NCI-H446 (cell line): ENCODE measurements around the gene BPIFB2.
"Not testable (repeated sequence)": the region's sequence is repeated elsewhere in the genome, so short reads cannot be mapped to it uniquely, and the experiment has no call there.

Source experiments
- DNase-seq, 2 experiments: peaks; one replicate each; lab custom pipeline; 2025; lab: John Stamatoyannopoulos, UW

The BPIFB2 gene

DNA sequence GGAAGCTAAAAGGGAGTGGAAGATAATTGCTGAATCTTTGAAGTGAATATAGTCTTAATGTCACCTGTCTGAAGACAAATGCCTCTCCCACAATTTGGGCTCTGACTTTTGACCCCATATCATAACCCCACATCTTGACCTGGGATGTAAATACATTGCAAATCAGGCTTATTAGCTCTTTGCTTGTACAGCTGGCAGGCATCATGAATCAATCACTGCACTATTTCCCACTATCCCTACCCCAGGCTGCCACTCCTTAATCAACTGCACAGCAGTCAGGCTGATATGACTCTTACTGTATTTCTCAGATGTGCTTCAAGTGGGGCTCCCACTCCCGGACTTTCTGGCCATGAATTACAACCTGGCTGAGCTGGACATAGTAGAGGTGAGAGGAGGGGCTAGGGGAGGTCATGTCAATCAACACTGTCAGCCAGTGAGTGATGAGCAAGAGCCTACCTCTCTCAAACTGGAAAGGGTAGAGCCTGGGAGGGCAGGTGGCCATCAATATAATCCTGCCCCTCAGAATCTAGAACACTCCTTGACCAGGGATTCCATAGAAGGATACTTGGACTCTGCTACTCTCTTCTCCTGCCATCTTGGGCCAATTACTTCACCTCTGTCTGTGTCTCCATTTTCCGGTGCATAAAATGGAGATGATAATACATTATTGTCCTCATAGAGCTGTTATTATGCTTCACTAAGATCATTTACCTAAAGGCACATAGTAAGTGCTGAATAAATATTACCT lies 35.7 kb downstream of the BPIFB2 start:
- DNase-seq: no peak

DNA sequence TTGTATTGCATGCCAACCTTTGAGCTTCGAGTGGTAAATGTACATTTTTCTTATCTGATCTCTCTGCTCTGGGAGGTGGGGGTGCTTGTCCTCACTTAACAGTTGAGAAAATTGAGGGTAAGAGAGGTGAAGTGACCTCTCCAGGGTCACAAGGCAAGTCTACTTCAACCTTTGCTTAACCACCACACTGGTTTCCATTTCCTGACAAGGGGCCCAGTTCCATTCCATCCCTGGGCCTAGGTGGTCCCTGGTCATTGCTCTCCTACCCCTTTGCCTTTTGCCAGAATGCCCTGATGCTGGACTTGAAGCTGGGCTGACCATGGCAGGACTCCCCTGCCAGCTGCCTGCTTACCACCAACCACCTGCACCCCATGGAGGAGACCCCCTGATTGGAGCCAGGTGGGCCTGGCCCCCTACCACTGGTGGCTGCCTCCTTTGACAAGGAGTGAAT lies 36.3 kb downstream of the BPIFB2 start:
- DNase-seq: no peak

DNA sequence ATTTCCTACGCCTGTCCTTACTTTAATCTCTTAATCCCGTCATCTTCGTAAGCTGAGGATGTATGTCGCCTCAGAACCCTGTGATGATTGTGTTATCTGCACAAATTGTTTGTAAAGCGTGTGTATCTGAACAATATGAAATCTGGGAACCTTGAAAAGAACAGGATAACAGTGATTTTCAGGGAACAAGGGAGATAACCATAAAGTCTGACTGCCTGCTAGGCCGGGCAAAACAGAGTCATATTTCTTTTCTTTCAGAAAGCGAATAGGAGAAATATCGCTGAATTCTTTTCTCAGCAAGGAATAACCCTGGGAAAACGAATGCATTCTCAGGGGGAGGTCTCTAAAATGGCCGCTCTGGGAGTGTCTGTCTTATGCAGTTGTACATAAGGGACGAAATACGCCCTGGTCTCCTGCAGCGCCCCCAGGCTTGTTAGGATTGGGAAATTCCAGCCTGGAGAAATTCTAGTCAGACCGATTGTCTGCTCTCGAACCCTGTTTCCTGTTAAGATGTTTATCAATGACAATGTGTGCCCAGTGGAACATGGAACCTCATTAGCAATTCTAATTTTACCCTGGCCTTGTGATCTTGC lies 37.7 kb downstream of the BPIFB2 start:
- DNase-seq: not testable (repeated sequence)

DNA sequence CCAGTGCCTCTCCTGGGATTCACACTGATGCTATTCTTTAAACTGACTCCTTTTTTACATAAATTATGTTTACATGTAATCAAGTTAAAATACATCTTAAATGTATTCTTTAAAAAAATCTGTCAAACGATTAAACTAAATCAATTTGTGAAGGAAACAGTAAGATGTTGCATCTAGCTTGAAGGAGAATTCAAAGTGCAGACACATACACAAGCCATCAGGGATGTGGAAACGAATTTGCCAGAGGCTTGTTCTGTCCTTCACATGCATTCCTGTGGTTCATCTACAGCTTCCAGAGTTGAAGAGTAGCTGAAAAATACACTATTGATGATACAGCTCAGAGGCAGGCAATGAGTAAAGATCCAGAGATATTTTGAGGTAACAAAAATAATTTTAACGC lies 38.9 kb downstream of the BPIFB2 start:
- no peak for DNase-seq

DNA sequence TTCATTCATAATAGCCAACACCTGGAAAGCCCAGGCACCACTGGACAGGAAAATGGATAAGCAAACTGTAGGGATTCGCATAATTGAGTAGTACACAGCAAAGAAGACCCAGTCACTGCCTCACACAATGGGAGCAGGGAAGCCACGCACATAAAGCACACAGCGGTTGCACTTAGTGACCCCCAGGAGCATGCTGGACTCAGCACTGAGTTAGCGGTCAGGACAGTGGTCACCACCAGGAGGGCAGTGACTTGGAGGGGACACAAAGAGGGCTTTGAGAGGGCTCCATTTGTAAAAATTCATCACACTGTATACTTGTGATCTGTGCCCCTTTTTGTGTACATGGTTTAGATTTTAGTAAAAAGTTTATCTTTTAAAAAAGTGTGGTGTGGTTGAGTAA lies 43.8 kb downstream of the BPIFB2 start:
- DNase-seq: no peak

DNA sequence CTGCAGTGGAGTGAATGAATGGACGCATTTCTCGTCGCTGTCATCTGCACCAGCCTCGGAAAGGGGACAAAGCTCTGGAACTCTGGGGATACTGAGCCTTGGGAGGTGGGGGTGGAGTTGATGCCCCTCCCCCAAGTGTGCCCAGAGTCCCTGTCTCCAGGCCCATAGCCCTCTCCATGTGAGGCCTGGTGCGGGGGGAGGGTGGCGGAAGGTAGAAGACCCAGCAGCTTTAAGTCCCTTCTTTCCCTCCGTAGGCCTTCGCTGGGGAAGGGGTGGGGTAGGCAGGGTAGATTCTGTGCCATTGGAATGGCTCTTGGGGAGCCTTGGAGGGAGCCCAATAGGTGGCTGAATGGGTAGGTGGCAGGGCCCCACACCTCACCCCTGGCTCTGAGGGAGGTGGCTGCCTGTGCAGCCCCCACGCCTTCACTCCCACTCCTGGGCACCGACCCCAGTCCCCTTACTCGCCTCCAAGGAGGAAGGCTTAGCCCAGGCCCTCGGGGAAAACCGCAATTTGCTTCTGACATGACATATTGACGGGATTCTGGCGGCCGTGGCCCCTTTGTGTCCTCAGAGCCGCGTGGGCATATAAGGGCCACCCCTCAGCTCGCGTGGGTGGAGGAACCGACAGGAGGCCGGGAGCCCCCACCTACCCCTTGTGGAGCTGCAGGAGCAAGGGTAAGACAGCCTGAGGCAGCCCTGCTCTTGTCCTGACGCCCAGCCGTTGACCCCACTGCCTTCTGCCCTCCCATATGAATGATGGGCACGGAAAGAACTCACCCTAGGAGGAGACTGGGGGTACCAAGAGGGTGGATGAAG lies 46.0 kb downstream of the BPIFB2 start, which contains the start of gene BPIFB3:
Gene BPIFB3 (plus strand): TSS at position 613 of the 816 bp plus-strand sequence. CDS start 1,533 bp downstream, outside the sequence.
- no peak for DNase-seq

DNA sequence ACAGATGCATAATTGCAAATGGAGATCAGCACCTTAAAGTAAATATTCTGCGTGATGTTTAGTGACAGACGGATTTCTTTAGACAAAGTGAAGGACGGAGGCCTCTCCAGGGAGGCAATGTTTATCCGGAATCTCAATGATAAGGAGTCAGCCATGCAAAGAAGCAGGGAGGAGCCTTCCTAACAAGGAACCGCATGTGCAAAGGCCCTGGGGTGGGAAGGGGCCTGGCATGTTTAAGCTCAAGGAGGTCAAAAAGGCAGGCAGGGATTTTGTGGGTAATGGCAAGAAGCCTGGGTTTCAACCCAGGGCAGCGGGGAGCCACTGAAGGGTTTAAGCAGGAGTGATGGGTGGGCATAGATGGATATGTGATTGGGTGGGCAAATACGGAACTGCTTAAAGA lies 46.9 kb downstream of the BPIFB2 start:
- no peak for DNase-seq

DNA sequence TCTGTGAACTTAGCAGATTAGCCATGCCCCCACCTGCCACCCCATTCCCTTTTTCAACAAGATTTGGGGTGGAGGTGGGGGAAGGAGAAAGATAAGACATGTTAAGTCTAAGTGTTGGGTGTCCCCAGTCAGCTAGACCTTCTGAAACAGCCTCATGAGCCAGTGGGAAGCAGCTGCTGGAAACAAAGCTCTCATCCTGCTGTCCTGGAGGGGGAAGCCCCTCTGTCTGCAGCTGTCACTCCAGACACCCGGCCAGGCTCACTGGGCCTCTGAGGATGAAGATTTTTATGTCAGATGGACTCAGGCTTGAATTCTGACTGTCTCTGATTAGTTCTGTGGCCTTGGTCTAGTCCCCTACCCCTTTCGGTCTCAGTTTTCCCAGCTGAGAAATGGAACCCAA lies 47.3 kb downstream of the BPIFB2 start:
- no peak for DNase-seq

DNA sequence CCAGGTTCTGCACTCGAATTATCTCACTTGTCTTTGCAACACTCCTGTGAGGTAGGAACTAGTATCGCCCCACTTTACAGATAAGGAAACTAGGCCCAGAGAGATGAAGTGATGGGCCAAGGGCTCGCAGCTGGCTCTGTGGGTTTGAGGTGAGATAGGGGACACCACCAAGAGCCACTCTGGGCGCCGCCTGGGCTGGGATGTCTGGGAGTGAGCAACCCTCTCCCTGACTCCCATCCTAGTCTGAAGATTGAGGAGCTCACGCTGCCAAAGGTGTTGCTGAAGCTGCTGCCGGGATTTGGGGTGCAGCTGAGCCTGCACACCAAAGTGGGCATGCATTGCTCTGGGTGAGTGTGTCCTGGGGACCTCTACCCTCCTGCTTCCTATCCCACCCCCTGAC lies 51.6 kb downstream of the BPIFB2 start:
- no peak for DNase-seq

DNA sequence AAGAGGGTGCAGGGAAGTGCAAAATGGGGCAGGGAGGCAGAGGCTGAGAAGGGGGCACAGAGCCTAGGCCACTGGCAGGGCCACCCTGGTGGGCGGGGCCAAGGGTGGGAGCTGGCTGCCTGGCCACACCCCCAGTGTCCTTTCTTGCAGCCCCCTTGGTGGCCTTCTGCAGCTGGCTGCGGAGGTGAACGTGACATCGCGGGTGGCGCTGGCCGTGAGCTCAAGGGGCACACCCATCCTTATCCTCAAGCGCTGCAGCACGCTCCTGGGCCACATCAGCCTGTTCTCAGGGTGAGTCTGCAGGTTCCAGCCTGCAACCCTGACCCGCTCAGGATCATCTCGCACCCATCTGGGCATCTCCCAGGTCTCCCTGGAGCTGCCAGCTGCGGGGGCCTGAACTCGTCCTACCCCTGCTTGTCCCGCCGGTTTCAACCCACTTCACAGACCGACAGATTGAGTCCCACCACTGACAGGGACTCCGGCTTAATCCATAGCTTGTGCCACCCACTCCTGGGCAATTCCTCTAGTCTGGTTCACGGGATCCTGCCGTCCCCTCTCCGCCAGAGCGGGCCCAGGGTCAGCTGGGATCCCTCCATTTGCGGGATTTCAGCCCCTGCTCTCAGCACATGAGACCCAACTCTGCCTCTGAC lies 52.4 kb downstream of the BPIFB2 start:
- no peak for DNase-seq

DNA sequence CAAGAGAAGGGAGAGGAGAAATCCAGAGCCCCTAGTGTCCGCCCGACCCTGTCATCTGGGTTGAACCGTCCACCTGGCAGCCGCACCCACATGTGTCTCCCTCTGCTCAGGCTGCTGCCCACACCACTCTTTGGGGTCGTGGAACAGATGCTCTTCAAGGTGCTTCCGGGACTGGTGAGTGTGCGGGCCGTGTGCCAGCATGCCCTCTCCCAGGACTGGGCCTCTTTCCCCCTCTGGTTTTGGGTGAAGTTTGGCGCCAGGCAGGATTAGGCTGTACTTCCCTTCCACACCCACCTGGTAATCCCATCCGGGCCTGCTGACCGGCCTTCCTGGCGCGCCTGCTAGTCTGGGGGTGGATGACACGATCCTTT lies 54.1 kb downstream of the BPIFB2 start:
- no peak for DNase-seq

DNA sequence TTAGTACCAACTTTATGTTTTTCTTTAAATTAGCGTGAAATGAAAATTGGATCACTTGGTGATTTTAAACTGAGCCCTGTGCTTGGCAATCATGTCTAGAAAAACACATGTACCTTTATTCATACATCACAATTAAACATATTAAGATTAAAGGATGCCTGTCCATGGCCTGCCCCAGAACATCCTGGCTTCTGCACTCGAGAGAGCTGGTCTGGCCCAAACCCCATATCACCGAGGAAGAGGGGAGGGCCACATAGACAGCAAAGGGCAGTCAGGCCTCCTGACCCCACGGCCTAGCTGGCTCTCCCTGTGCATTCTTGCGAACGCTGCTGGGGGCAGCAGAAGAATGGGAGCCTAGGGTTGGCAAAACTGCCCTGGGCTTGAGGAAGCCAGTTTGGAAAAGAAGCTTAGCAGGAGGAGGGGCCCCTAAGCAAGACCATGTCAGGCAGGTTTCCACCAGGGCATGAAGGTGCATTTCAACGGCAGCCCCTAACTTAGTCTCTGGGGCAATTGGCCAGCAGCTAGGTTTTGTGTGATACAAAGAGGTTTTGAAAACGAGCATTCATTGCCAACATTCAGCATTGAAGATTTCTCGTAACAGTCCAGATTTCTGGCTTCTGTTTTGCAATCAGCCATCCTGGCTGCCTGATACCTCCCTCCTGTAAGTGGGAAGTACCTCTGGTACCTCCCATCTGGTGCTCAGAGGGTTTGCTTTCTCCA lies 54.8 kb downstream of the BPIFB2 start:
- no peak for DNase-seq

DNA sequence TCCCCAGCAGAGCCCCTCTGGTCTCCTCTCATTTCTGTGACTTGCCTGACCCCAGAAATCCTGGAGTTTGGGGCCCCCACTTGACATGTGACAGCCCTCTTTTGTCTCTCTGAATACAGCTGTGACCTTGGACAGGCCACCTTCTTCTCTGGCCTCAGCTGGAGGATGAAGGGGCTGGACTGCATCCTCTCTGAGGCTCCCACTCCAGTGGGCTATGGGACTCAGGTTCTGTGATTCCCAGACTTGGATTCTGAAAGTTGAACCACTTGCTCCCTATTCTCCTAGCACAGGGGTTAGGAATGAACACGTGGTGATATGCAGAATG lies 55.3 kb downstream of the BPIFB2 start:
- no peak for DNase-seq

DNA sequence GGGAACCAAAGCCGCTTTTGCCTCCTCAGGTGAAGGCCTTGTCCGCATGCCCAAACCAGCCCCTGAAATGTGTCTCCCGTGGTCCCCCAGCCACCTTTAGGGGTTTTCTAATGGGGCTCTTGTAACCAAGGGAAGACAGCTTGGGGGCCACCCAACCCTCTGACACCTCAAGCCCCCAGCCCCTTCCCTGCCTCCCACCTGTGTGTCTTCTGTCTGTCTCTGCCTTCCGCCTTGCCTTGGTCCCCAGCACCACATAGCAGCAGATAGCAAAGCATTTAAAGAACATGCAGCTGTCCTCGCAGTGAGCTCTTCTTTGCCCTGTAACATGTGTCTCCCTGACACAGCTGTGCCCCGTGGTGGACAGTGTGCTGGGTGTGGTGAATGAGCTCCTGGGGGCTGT lies 55.8 kb downstream of the BPIFB2 start:
- no peak for DNase-seq

DNA sequence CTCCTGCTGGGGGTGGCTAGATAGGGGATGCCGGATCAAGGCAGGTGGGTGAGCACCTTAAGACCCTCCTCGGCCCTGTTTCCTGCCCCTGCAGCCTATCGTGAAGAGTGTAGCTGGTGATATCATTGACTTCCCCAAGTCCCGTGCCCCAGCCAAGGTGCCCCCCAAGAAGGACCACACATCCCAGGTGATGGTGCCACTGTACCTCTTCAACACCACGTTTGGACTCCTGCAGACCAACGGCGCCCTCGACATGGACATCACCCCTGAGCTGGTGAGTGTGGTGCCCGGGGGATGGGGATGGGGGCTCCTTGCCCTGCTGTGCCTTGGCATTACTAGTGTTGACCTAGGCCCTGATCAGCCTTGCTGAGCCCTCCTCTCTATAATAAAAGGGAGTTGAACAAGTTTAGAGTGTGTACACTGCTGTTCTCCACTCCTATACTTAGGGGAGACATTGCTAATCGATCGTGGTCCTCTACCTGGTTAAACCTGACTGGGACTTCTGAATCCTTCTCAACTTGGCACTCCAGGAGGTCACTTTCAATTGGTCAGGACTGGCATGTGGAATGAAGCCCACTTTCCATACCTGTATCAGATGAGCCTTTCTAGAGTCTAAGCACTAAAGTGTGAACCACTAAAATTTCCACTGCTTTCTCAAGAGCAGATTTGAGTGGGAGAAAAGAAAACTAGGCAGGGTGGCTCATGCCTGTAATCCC lies 57.2 kb downstream of the BPIFB2 start:
- no peak for DNase-seq

DNA sequence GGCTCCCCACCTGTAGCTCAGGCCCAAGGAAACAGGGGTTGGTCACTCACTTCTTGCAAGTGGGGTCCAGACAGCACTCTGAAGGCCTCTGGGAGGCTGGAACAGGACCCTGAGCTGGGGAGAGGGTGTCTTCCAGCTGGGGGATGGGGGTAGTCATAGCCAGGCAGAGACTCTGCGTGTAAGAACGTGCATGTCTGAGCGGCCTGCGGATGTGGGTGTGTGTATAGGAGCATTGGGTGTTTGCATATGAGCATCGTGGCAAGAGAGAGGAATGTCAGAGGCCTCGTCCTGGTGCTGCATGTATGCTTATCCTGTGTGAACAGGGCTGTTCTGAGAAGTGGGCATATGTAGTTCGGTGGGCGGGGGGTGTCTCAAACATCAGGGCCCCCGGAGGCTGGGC lies 58.3 kb downstream of the BPIFB2 start:
- DNase-seq: no peak

DNA sequence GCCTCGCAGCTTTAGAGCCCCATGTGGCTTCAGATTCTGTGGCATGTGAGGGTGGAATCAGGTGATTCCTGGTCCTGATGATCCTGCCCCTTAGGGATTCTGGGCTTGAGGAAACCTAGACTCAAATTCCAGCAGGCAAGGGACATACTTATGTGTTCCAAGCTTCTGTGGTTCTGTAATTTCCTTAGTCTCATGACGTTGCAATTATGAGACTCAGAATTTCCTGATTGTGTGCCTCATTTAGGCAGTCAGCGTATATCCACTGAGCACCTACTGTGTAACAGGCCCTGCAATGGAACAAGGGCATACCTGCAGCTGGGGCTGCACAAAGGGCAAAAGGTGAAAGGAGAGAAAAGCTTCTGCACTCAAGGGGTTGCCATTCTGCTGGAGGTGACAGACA lies 60.3 kb downstream of the BPIFB2 start:
- no peak for DNase-seq

DNA sequence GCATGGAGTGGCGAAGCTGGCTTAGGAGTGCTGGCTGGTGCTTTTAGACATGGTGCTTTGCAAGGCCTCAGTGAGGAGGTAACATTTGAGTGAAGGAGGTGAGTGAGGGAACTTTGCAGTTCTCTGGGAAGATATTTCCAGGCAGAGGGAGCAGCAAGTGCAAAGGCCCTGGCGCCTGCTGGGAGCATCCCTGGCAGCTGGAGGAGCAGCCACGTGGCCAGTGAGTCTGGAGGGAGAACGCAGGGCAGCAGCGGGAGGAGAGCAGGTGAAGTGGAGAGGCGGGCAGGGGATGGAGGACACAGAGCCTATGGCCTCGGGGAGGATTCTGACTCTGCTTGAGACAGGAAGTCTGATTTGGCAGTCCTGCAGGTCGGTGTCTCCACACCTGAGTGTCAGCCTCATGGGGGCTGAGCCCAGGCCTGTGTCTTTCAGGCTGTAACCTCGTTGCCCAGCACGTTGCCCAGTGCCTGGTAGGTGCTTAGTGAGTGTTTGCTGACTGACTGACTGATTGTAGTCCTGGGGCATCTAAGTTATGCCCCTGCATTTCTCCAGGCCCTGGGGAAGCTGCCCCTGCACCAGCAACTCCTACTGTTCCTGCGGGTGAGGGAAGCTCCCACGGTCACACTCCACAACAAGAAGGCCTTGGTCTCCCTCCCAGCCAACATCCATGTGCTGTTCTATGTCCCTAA lies 60.9 kb downstream of the BPIFB2 start:
- DNase-seq: no peak

DNA sequence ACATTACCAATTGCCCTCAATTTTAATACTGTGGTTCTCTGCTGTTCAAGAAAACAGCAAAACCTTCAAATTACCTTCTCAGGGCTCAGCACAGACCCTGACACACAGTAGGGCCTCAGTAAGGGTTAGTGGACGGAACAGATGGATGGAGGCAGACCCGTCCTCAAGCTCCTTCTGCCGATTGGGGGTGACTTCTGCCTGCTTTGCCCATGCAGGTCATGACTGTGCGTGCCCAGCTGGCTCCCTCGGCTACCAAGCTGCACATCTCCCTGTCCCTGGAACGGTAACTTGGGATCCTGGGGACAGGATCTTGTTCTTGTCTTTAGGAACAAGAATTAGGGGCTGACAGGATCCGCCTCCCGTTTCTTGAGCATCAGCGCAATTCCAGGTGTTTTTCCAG lies 62.2 kb downstream of the BPIFB2 start:
- no peak for DNase-seq
